Fibroblast of lung (primary cell): ENCODE measurements around the gene WSB2.

ENCODE experiments used
- CTCF ChIP-seq, 2 donors: IDR thresholded peaks in 1 of 2; conservative IDR thresholded peaks in 1 of 2; 1 replicate in 1 of 2; 2 replicates in 1 of 2; pipeline ENCODE4 v1.5.1; 2011 to 2012; ENCODE audit warnings: low read length in 2 of 2, control low read depth in 1 of 2, inconsistent platforms in 1 of 2, low read depth in 1 of 2, mild to moderate bottlenecking in 1 of 2
- EZH2 ChIP-seq: IDR thresholded peaks from 2 replicates; pipeline ENCODE4 v1.5.1; 2012; ENCODE audit warnings: low read length, control low read depth, mild to moderate bottlenecking; ENCODE audit errors: missing control alignments

- TF ChIP-seq CTCF (conservative IDR thresholded peaks at IDR 0.05 in 1 of 2, IDR thresholded peaks at IDR 0.05 in 1 of 2; ENCODE audit: low read depth in 1 of 2, low read length in 2 of 2) (no peak), EZH2 (no peak)
Measured at GRCh38 chr12:118101051-118101450, 40.1 kb upstream of the WSB2 start.
